Measurements from ENCODE around the gene BCOR. TPM values are rescaled to one million over a fixed set of nuclear protein-coding genes. Genes with fewer than 3 reads are reported as not detected.

The BCOR gene
- total RNA-seq, 2 donors from 2014 or later, result 19.0 to 24.4 TPM

- intact Hi-C loops (cut with DNase I, micrococcal nuclease), result no loop called here
- no peak for ATAC-seq
Observed at GRCh38 chrX:40003428-40004245, 94.1 kb downstream of the BCOR start.

DNA sequence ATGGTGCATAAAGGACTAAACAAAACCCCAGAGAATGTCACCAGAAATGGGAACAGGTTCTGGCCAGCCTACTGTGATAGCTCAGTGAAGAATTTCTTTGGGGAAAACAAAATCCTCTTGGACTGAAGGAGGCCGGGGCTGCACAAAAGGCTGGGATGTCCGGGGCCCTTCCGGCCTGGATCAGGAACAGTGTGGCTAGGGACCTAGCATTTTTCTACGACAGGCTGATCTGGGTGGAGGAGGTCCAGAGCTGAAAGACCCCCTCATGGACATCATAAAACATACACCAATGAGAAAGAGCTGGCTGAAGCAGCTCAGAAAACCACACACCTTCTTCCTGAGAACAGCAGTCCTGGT lies 94.7 kb downstream of the BCOR start:
- intact Hi-C loops (cut with DNase I, micrococcal nuclease), result no loop called here
- DNase-seq (no peak), ATAC-seq (no peak)

More at GRCh38 chrX:40003428-40004245, 94.1 kb downstream of the BCOR start:
- DNase-seq, result no peak

All from left colon (tissue), 2 donors.